PC-3 (cell line): ENCODE measurements around the gene AKAP13. TPM values are rescaled to one million over a fixed set of nuclear protein-coding genes. Genes with fewer than 3 reads are reported as not detected.

Source experiments
- ATAC-seq: fragments of 200-7000 bp; cut with Tn5 transposase; 2 replicates; pipeline ENCODE4 v1.9.1; 2020; ENCODE audit warnings: mild to moderate bottlenecking, moderate library complexity
- BruUV-seq: library from RNA; stranded (reverse); fragments of 400-500 nt; replicated peaks from 2 replicates; lab custom pipeline; 2021; lab: Mats Ljungman, UMichigan
- CTCF ChIA-PET: fragments of 300-600 bp; sonication (Branson Sonifier 250); formaldehyde crosslinking; loops from one replicate; lab custom pipeline; 2022; ENCODE audit warnings: antibody characterized with exemption; lab: Charles Lee
- POLR2A ChIA-PET: fragments of 300-600 bp; sonication (Branson Sonifier 250); formaldehyde crosslinking; loops from one replicate; lab custom pipeline; 2022; ENCODE audit warnings: antibody characterized with exemption; ENCODE audit not compliant: unreplicated experiment; lab: Charles Lee
- DNase-seq: peaks from one replicate; pipeline ENCODE4 v3.0.0-alpha.2; 2015
- H2AFZ ChIP-seq: fragments of 300-600 bp; sonication (generic); 2 replicates; pipeline ENCODE4 v1.6.0; 2016; ENCODE audit warnings: antibody characterized with exemption, low read length
- H3F3A ChIP-seq: fragments of 300-600 bp; sonication (generic); one replicate; pipeline ENCODE4 v1.6.0; 2017; ENCODE audit warnings: antibody characterized with exemption, low read length, control low read depth, mild to moderate bottlenecking; ENCODE audit not compliant: unreplicated experiment
- H3K27ac ChIP-seq: fragments of 300-600 bp; sonication (generic); 2 replicates; pipeline ENCODE4 v1.5.1; 2016; ENCODE audit warnings: mild to moderate bottlenecking, low read length
- H3K27me3 ChIP-seq: fragments of 300-600 bp; sonication (generic); 2 replicates; pipeline ENCODE4 v1.6.1; 2016; ENCODE audit warnings: low read length, mixed read lengths
- H3K36me3 ChIP-seq: fragments of 300-600 bp; sonication (generic); 2 replicates; pipeline ENCODE4 v1.6.1; 2016; ENCODE audit warnings: low read depth, mixed run types, low read length, mixed read lengths
- H3K4me1 ChIP-seq: fragments of 300-600 bp; sonication (generic); 2 replicates; pipeline ENCODE4 v1.5.1; 2016; ENCODE audit warnings: low read length; ENCODE audit not compliant: insufficient read depth
- H3K4me2 ChIP-seq: fragments of 300-600 bp; sonication (generic); 2 replicates; pipeline ENCODE4 v1.6.0; 2016; ENCODE audit warnings: low read length
- H3K4me3 ChIP-seq: fragments of 300-600 bp; sonication (generic); 2 replicates; pipeline ENCODE4 v1.5.1; 2016; ENCODE audit warnings: mild to moderate bottlenecking, low read length, mixed read lengths
- H3K79me2 ChIP-seq: fragments of 300-600 bp; sonication (generic); 2 replicates; pipeline ENCODE4 v1.6.1; 2017; ENCODE audit warnings: low read length, mixed read lengths
- H3K9ac ChIP-seq: fragments of 300-600 bp; sonication (generic); 2 replicates; pipeline ENCODE4 v1.6.0; 2016; ENCODE audit warnings: mild to moderate bottlenecking, low read length
- H3K9me2 ChIP-seq: fragments of 300-600 bp; sonication (generic); replicated peaks from 2 replicates; pipeline ENCODE4 v1.6.1; 2016; ENCODE audit warnings: mixed run types, low read length, mixed read lengths
- H3K9me3 ChIP-seq: fragments of 300-600 bp; sonication (generic); 2 replicates; pipeline ENCODE4 v1.6.1; 2016; ENCODE audit warnings: low read length, mixed read lengths
- H4K20me1 ChIP-seq: fragments of 300-600 bp; sonication (generic); 2 replicates; pipeline ENCODE4 v1.6.1; 2016; ENCODE audit warnings: low read length, mixed read lengths
- CTCF ChIP-seq: fragments of 300-600 bp; sonication (generic); conservative IDR thresholded peaks from 2 replicates; pipeline ENCODE4 v1.5.1; 2017; ENCODE audit warnings: antibody characterized with exemption, low read depth, mild to moderate bottlenecking, low read length
- EZH2 ChIP-seq: fragments of 300-600 bp; sonication (generic); IDR thresholded peaks from one replicate; pipeline ENCODE4 v1.6.1; 2017; ENCODE audit warnings: antibody characterized with exemption, mild to moderate bottlenecking, low read length; ENCODE audit not compliant: unreplicated experiment
- EZH2phosphoT487 ChIP-seq: fragments of 300-600 bp; sonication (generic); IDR thresholded peaks from 2 replicates; pipeline ENCODE4 v1.6.1; 2018; ENCODE audit warnings: mild to moderate bottlenecking, antibody characterized with exemption, low read length, borderline replicate concordance
- intact Hi-C: fragments of 100-400 bp; cut with micrococcal nuclease; formaldehyde crosslinking; loops from 2 replicates; pipeline ENCODE4 v1.9.0; 2023
- total RNA-seq: library from RNA; depleted of rRNA; stranded (reverse); fragments of >200 nt; gene quantifications from 2 replicates; pipeline ENCODE4 v1.2.3, GENCODE V29; 2014

Gene AKAP13
- total RNA-seq, 1 experiment from 2014 or later: 36.8 TPM

GRCh38 chr15:85711580-85712192 lies 331.3 kb downstream of the AKAP13 start:
- no peak overlapping the region for H3K4me2 ChIP-seq
- no peaks in the 10 kb centered on the region for H3K4me1 ChIP-seq
- H3K9ac ChIP-seq: no peak overlapping the region
- H3K9me3 ChIP-seq: no peaks in the 10 kb centered on the region
- ATAC-seq: no peak
- no peaks in the 10 kb centered on the region for H4K20me1 ChIP-seq
- H3F3A ChIP-seq: no peaks in the 10 kb centered on the region
- no peak overlapping the region for H2AFZ ChIP-seq
- no TSS peak for BruUV-seq
- H3K79me2 ChIP-seq: no peaks in the 10 kb centered on the region
- POLR2A ChIA-PET: no interaction called here
- H3K27me3 ChIP-seq: no peaks in the 10 kb centered on the region
- H3K27ac ChIP-seq: no peak overlapping the region
- DNase-seq: no peak
- no peaks in the 10 kb centered on the region for H3K9me2 ChIP-seq
- H3K4me3 ChIP-seq: no peak overlapping the region
- intact Hi-C loops: no loop called here
- no peaks in the 10 kb centered on the region for H3K36me3 ChIP-seq
- TF ChIP-seq CTCF (no peak), EZH2 (no peak), EZH2phosphoT487 (no peak)
- CTCF ChIA-PET: no interaction called here

DNA sequence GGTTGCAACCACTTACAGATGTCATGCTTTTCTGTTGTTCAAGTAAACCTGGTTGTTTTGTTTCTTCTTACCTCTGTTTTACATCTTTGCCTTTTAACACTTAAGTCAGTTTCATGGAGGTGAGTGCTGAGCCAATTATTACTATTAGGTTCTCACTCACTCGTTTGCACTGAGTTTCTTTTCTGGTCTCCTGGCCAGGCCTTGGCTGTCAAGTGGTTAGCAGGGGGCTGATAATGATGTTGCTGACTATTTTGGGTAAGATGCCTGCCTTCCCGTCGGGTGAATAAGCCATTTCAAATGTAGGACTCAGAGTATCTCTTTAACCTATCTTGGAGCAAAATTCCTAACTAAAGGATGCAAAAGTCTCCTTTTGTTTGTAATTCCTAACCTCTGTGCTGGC lies 335.9 kb downstream of the AKAP13 start:
- Histone ChIP-seq H3K9me3 (no peaks in the 10 kb centered on the region), H3K9me2 (no peaks in the 10 kb centered on the region), H3K36me3 (peaks cover 9% of the 10 kb centered on the region; the same call in 1 of the 2 replicates), H3K27ac (no peak overlapping the region), H3K4me3 (no peak overlapping the region), H3K9ac (no peak overlapping the region), H3F3A (no peaks in the 10 kb centered on the region), H3K79me2 (no peaks in the 10 kb centered on the region), H2AFZ (no peak overlapping the region), H4K20me1 (no peaks in the 10 kb centered on the region), H3K4me2 (no peak overlapping the region), H3K27me3 (no peaks in the 10 kb centered on the region), H3K4me1 (no peaks in the 10 kb centered on the region)
- ChIA-PET CTCF (no interaction called here), POLR2A (no interaction called here)
- TF ChIP-seq EZH2 (no peak), CTCF (no peak), EZH2phosphoT487 (no peak)
- ATAC-seq: no peak
- no peak for DNase-seq
- intact Hi-C loops: no loop called here
- BruUV-seq: no TSS peak

DNA sequence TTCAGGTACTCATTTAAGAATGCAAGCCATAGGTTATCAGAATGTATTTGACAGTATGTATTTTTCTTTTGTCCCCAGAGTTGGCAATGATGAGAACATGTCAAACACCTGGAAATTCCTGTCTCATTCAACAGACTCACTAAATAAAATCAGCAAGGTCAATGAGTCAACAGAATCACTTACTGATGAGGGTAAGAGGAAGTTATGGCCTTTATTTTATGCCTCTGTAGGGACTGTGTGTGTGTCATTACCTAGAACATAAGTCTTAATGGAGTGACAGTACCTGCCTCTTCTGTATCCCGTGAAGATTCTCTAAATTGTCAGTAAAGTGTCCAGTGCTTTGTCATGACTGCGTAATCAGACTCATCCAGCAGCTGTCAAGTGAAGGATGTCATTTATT lies 336.8 kb downstream of the AKAP13 start:
- DNase-seq (no peak), ATAC-seq (no peak)
- BruUV-seq: no TSS peak
- H3K4me2 ChIP-seq: no peak overlapping the region
- H3K9ac ChIP-seq: no peak overlapping the region
- no peaks in the 10 kb centered on the region for H3K27me3 ChIP-seq
- H3K9me2 ChIP-seq: no peaks in the 10 kb centered on the region
- no peaks in the 10 kb centered on the region for H4K20me1 ChIP-seq
- ChIA-PET CTCF (no interaction called here), POLR2A (no interaction called here)
- peaks cover 9% of the 10 kb centered on the region; the same call in 1 of the 2 replicates for H3K36me3 ChIP-seq
- intact Hi-C loops: no loop called here
- no peaks in the 10 kb centered on the region for H3F3A ChIP-seq
- H3K79me2 ChIP-seq: no peaks in the 10 kb centered on the region
- TF ChIP-seq EZH2phosphoT487: no peak
- no peak for TF ChIP-seq EZH2
- TF ChIP-seq CTCF: no peak
- H3K27ac ChIP-seq: no peak overlapping the region
- H2AFZ ChIP-seq: no peak overlapping the region
- no peak overlapping the region for H3K4me3 ChIP-seq
- H3K4me1 ChIP-seq: no peaks in the 10 kb centered on the region
- H3K9me3 ChIP-seq: no peaks in the 10 kb centered on the region
